ACC112 (cell line): ENCODE data around the gene TBC1D14.
"Not testable (repeated sequence)": the region's sequence is repeated elsewhere in the genome, so short reads cannot be mapped to it uniquely, and the experiment has no call there.

Experiments
- H2AFZ ChIP-seq: fragments of 200-600 bp; sonication (generic); one replicate; pipeline ENCODE4 v1.6.0; 2017; ENCODE audit warnings: antibody characterized with exemption, low read length; ENCODE audit not compliant: unreplicated experiment
- H3K27ac ChIP-seq: fragments of 200-600 bp; sonication (generic); 2 replicates; pipeline ENCODE4 v1.5.1; 2014; ENCODE audit warnings: low read depth, mild to moderate bottlenecking, antibody characterized with exemption, low read length, moderate library complexity
- H3K27me3 ChIP-seq: fragments of 200-600 bp; sonication (generic); 2 replicates; pipeline ENCODE4 v1.6.1; 2014; ENCODE audit warnings: mild to moderate bottlenecking, antibody characterized with exemption, low read length, moderate library complexity, mixed read lengths; ENCODE audit not compliant: insufficient read depth
- H3K36me3 ChIP-seq: fragments of 200-600 bp; sonication (generic); 2 replicates; pipeline ENCODE4 v1.6.1; 2016; ENCODE audit warnings: mild to moderate bottlenecking, antibody characterized with exemption, low read length, moderate library complexity, mixed read lengths; ENCODE audit not compliant: insufficient read depth
- H3K4me1 ChIP-seq: fragments of 200-600 bp; sonication (generic); one replicate; pipeline ENCODE4 v1.6.1; 2016; ENCODE audit warnings: low read length, mixed read lengths; ENCODE audit not compliant: insufficient read depth, unreplicated experiment, control insufficient read depth
- H3K4me3 ChIP-seq: fragments of 200-600 bp; sonication (generic); 2 replicates; pipeline ENCODE4 v1.5.1; 2014; ENCODE audit warnings: mild to moderate bottlenecking, low read depth, low read length
- H3K79me2 ChIP-seq: fragments of 200-600 bp; sonication (generic); one replicate; pipeline ENCODE4 v1.6.0; 2016; ENCODE audit warnings: low read length; ENCODE audit not compliant: control insufficient read depth, unreplicated experiment, insufficient read depth

The TBC1D14 gene

GRCh38 chr4:6890971-6891370 lies 18.7 kb upstream of the TBC1D14 start:
- H2AFZ ChIP-seq, H3K27ac ChIP-seq, H3K27me3 ChIP-seq, H3K79me2 ChIP-seq, H3K4me3 ChIP-seq, H3K4me1 ChIP-seq, H3K36me3 ChIP-seq: not testable (repeated sequence)

GRCh38 chr4:6891436-6892170 lies 18.0 kb upstream of the TBC1D14 start:
- Histone ChIP-seq H3K36me3 (no peaks in the 10 kb centered on the region), H2AFZ (no peak overlapping the region), H3K4me3 (no peak overlapping the region), H3K79me2 (no peaks in the 10 kb centered on the region), H3K27me3 (no peaks in the 10 kb centered on the region), H3K4me1 (peaks cover under 1% of the 10 kb centered on the region), H3K27ac (no peak overlapping the region)

GRCh38 chr4:6892190-6892908 lies 17.3 kb upstream of the TBC1D14 start:
- Histone ChIP-seq H3K27ac (no peak overlapping the region), H3K27me3 (no peaks in the 10 kb centered on the region), H3K79me2 (no peaks in the 10 kb centered on the region), H2AFZ (no peak overlapping the region), H3K4me1 (no peaks in the 10 kb centered on the region), H3K4me3 (no peak overlapping the region), H3K36me3 (no peaks in the 10 kb centered on the region)

GRCh38 chr4:6892909-6893202 lies 16.8 kb upstream of the TBC1D14 start:
- Histone ChIP-seq H3K4me1 (no peaks in the 10 kb centered on the region), H3K27ac (no peak overlapping the region), H3K79me2 (no peaks in the 10 kb centered on the region), H3K27me3 (no peaks in the 10 kb centered on the region), H2AFZ (no peak overlapping the region), H3K4me3 (no peak overlapping the region), H3K36me3 (no peaks in the 10 kb centered on the region)

GRCh38 chr4:6893449-6894085 lies 16.1 kb upstream of the TBC1D14 start:
- Histone ChIP-seq H3K79me2 (no peaks in the 10 kb centered on the region), H3K36me3 (no peaks in the 10 kb centered on the region), H2AFZ (no peak overlapping the region), H3K27ac (no peak overlapping the region), H3K4me1 (no peaks in the 10 kb centered on the region), H3K27me3 (no peaks in the 10 kb centered on the region), H3K4me3 (no peak overlapping the region)

- Histone ChIP-seq H3K4me1 (no peaks in the 10 kb centered on the region), H3K79me2 (no peaks in the 10 kb centered on the region), H3K27me3 (no peaks in the 10 kb centered on the region), H2AFZ (no peak overlapping the region), H3K4me3 (no peak overlapping the region), H3K36me3 (no peaks in the 10 kb centered on the region), H3K27ac (no peak overlapping the region)
Observed at GRCh38 chr4:6894086-6894478, 15.5 kb upstream of the TBC1D14 start.

- H2AFZ ChIP-seq, result no peak overlapping the region
Observed at GRCh38 chr4:6894528-6895498, 14.8 kb upstream of the TBC1D14 start.

GRCh38 chr4:6896035-6896434 lies 13.6 kb upstream of the TBC1D14 start:
- H3K4me1 ChIP-seq, result no peaks in the 10 kb centered on the region
- H3K79me2 ChIP-seq, result no peaks in the 10 kb centered on the region

More at GRCh38 chr4:6894528-6895498, 14.8 kb upstream of the TBC1D14 start:
- Histone ChIP-seq H3K27ac (no peak overlapping the region), H3K4me3 (no peak overlapping the region), H3K27me3 (no peaks in the 10 kb centered on the region), H3K79me2 (no peaks in the 10 kb centered on the region), H3K4me1 (no peaks in the 10 kb centered on the region), H3K36me3 (no peaks in the 10 kb centered on the region)

GRCh38 chr4:6898763-6899162 lies 10.9 kb upstream of the TBC1D14 start:
- no peaks in the 10 kb centered on the region for H3K4me1 ChIP-seq

More at GRCh38 chr4:6896035-6896434, 13.6 kb upstream of the TBC1D14 start:
- Histone ChIP-seq H3K36me3 (no peaks in the 10 kb centered on the region), H2AFZ (no peak overlapping the region), H3K27ac (no peak overlapping the region), H3K27me3 (no peaks in the 10 kb centered on the region), H3K4me3 (no peak overlapping the region)

GRCh38 chr4:6900181-6900812 lies 9.3 kb upstream of the TBC1D14 start:
- no peaks in the 10 kb centered on the region for H3K36me3 ChIP-seq
- H2AFZ ChIP-seq, result no peak overlapping the region
- no peaks in the 10 kb centered on the region for H3K27me3 ChIP-seq
- no peaks in the 10 kb centered on the region for H3K4me1 ChIP-seq
- no peak overlapping the region for H3K4me3 ChIP-seq
- H3K79me2 ChIP-seq, result no peaks in the 10 kb centered on the region
- no peak overlapping the region for H3K27ac ChIP-seq

More at GRCh38 chr4:6898763-6899162, 10.9 kb upstream of the TBC1D14 start:
- no peaks in the 10 kb centered on the region for H3K36me3 ChIP-seq
- no peaks in the 10 kb centered on the region for H3K79me2 ChIP-seq
- no peaks in the 10 kb centered on the region for H3K27me3 ChIP-seq
- H2AFZ ChIP-seq, result no peak overlapping the region
- H3K27ac ChIP-seq, result no peak overlapping the region
- no peak overlapping the region for H3K4me3 ChIP-seq
